HG03139 (cell line): ENCODE measurements around the gene KRTAP20-2.

Experiments
- ATAC-seq: cut with Tn5 transposase; IDR thresholded peaks from one replicate; pipeline ENCODE4 v1.9.1; 2021; ENCODE audit not compliant: unreplicated experiment

KRTAP20-2 gene

DNA sequence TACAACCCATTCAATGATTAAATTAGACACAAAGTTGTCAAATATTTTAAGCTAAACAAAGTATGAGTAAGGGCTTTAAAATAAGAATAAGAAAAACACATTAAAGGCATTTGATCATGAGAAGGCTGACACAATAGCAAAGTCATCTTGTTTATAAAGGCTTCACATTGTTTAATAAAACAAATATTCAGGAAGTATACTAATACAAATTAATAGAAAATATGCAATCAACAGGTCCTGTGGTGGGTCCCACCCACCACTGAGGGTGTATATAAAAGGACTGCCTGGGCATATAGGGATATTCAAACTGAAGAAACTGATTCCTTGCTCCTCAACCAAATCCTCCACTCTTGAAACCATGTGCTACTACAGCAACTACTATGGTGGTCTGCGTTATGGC lies at the start of gene KRTAP20-2:
KRTAP20-2 (plus strand) TSS at position 301 of the 400 bp plus-strand sequence; CDS start at position 359, 58 bp downstream.
- no peak for ATAC-seq

DNA sequence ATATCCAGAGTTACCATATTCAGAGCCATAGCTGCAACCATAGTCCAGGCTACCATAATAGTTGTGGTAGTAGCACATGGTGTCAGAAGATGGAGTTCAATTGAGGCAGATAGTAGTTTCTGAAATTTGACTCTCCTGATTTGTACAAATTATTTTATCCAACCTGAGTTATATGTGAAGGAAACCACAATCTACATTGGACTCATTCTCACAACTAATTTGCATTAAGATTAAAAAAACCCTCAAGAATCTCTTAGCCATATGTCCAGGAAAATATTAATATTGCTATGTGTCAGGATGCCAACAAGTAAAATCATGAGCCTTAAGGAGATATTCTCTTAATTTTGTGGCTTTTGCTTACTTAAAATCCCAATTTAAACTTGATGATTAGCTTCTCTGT lies 44.7 kb upstream of the KRTAP20-2 start, which contains the start of gene KRTAP22-2:
KRTAP22-2 (minus strand) TSS at position 101 of the 400 bp plus-strand sequence.
- ATAC-seq, result no peak

DNA sequence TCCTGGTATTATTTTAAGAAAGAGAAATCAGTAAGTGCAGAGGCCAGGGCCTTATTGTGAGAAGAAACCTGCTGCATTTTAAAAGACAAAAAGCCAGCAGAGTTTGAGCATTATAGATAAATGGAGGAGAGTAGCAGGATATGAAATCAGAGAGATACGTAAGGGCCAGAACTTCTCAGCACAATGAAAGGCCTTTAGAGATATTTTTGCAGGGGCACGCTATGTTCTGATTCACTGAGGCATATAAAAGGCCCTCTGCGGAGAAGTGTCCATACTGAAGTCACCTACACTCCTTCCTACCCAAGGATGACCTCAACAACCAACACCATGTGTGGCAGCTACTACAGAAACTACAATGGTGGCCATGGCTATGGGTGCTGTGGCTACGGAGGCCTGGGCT lies 42.9 kb upstream of the KRTAP20-2 start, which contains the start of gene KRTAP6-3:
KRTAP6-3 (plus strand) TSS at position 301 of the 400 bp plus-strand sequence; CDS start at position 307, 6 bp downstream.
- ATAC-seq, result no peak

DNA sequence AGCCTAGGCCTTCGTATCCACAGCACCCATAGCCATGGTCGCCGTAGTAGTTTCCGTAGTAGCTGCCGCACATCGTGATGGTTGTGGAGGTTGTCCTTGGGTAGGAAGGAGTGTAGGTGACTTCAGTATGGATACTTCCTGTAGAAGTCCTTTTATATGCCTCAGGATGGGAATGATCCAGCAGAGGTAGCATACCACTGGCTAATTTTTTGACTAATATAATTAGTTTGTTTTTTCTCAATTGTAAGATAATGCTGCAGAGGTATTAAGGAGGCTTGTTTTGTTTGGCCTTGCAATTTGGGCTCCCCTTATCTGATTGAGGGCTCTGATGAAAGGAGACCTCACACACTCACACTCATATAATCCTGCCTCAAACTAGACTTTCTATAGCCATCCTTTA lies 36.2 kb upstream of the KRTAP20-2 start, which contains the start of gene KRTAP6-2:
KRTAP6-2 (minus strand) TSS at position 101 of the 400 bp plus-strand sequence; CDS start at position 73, 28 bp downstream.
- no peak for ATAC-seq

DNA sequence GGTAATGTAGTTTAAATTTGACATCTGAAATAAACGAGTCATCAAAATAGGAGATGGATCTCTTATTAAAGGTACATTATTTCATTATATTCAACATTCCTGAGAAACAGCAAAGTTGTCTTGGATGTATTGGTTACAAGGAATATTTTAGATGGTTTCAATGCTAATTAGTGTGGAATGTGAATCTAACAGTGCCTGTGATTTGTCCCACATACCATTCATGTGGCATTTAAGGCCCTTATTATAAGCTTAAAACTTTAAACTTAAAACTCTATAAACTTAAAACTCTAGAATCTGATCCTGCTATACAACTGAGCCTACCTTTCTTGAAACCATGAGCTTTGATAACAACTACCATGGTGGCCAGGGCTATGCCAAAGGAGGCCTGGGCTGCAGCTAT lies 34.2 kb upstream of the KRTAP20-2 start, which contains the start of gene KRTAP22-1:
KRTAP22-1 (plus strand) TSS at position 301 of the 400 bp plus-strand sequence.
- no peak for ATAC-seq

DNA sequence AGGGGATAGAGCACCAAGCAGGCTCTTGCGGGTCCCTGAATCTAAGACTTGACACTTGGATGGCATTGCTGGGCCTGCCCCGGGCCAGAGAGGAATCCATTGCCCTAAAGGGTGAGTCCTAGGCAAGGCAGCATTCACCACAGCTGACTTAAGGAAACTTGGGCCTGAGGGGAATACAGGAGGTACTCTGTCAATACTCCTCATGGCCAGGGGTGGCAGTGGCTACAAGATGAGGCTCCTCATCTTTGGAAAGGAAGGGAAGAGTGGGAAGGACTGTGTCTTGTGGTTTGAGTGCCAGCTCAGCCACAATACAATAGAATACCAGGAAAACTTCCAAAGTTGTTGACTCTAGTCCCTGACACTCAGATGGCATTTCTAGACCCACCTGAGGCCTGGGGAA lies 29.0 kb upstream of the KRTAP20-2 start:
- no peak for ATAC-seq

GRCh38 chr21:30612132-30612531 lies 22.9 kb upstream of the KRTAP20-2 start:
- ATAC-seq, result no peak

GRCh38 chr21:30613836-30614235 lies 21.2 kb upstream of the KRTAP20-2 start, which contains the start of gene KRTAP6-1:
KRTAP6-1 (minus strand) TSS chr21:30613930; CDS start chr21:30613904, 26 bp downstream.
- no peak for ATAC-seq

DNA sequence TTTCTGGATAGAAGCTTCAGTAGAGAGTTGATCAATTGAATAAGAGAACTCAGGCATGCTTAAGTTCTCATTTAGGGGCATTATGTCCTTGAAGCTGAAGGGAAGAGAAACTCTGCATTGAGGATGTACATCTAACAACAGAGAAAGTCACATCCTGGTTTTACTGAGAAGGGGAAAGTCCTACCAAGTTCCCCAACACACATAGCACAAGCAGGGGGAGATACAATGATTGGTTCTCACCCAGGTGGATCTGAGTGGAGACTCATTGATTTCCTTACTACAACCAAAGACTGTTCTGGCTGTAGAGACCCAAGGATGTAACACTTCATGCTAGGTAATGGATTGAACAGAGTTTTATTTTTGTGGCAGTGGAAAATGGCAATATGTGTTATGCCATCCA lies 19.8 kb upstream of the KRTAP20-2 start:
- ATAC-seq, result no peak

DNA sequence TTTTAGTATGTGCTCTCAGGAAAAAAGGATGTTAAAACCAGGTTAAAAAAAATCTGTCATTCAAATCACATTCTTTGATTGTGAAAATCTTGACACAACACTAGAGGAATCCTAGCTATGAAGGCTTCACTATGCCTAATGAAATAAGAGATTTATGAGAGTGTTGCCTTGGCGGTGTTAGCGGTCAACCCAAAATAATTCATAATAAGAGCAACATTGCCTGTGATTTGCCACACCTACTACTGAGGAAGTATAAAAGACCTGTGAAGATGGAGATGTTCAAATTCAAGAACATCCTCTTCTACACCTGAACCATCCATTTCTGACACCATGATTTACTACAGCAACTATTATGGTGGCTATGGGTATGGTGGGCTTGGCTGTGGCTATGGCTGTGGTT lies 18.9 kb upstream of the KRTAP20-2 start, which contains the start of gene KRTAP20-1:
KRTAP20-1 (plus strand) TSS at position 301 of the 400 bp plus-strand sequence; CDS start at position 331, 30 bp downstream.
- ATAC-seq, result no peak

DNA sequence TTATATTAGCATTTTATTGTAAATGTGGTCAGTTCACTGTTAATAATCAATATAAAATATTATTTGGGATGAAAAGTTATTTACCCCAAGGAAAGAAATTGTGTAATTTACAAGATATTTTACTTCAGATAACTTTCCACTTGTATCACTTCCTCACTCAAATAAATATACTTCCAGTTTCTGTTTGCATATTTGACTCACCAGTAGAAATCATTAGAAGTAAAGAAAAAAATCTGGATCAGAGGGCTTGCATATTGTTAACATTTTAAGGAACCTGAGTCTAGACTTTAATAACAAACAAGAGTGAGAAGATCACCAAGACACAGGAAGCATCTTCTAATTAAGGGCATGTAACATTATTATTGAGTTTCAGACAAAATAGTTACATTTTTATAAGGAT lies 14.9 kb upstream of the KRTAP20-2 start:
- ATAC-seq, result no peak

- no peak for ATAC-seq
These were observed 14.5 kb upstream of the KRTAP20-2 start, which contains the start of gene KRTAP20-4 for GRCh38 chr21:30620522-30620921. KRTAP20-4 (plus strand) TSS chr21:30620627.

DNA sequence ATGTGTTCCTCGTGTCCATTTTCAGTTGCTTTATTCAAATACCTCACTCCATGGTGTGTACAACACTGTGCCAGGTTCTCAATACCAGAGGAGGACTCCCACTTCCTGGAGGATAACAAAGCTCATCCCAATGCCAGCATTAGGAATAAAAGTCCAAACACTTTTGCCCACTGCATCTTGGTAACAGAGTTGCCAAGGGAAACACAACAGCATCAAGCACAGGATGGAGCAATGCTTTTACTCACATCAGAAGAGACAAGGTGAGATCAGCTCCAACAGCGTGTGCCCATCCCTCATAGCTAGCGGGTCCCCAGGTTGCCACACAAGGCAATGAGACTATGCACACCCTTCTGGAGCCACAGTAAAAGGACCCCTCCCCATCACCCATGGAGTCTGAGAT lies 11.6 kb upstream of the KRTAP20-2 start:
- ATAC-seq, result no peak

GRCh38 chr21:30625449-30626165 lies 9.4 kb upstream of the KRTAP20-2 start:
- no peak for ATAC-seq

GRCh38 chr21:30628109-30628508 lies 6.9 kb upstream of the KRTAP20-2 start:
- no peak for ATAC-seq

DNA sequence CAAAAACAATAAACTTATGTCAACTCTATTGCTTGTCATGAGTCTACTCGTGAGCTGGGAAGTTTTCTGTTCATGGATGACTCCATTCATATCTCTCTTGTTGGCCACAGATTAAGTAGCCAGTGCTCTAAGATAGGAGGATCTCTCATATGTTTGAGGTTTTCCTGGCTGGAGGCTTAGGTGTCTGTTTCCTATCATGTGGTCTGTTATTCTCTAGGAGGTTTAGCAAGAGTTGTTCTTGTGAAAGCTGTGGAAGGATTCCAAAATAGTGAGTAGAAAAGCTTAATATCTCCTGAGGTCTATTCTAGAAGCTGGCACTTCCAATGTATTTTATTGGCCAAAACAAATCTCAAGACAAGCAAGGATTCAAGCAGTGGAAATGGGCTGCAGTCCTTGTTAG lies 5.8 kb upstream of the KRTAP20-2 start:
- no peak for ATAC-seq

- no peak for ATAC-seq
These were observed 3.7 kb downstream of the KRTAP20-2 start for GRCh38 chr21:30638686-30639085.

DNA sequence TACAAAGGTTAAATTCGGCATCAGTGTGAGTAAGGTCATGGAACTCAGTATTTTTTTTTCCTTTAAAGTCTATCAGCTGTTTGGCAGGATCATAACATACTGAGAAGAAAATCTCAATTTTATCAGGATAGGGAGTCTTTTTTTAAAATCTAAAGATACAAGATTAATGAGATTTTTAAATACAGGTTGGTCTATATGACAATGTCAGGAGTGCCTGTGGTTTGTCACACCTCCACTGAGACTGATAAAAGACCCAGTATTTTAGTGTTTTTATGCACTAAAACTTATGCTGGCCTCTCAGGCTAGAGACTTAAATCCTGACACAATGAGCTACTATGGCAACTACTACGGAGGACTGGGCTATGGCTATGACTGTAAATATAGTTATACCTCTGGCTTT lies 7.6 kb downstream of the KRTAP20-2 start, which contains the start of gene KRTAP20-3:
KRTAP20-3 (plus strand) TSS at position 301 of the 400 bp plus-strand sequence.
- ATAC-seq, result no peak

- no peak for ATAC-seq
These were observed 12.0 kb downstream of the KRTAP20-2 start for GRCh38 chr21:30646904-30647414.

- no peak for ATAC-seq
These were observed 17.9 kb downstream of the KRTAP20-2 start for GRCh38 chr21:30652891-30653290.

GRCh38 chr21:30668776-30669175 lies 33.8 kb downstream of the KRTAP20-2 start:
- no peak for ATAC-seq
